K562 (cell line): ENCODE results near the gene ZDHHC14. TPM values are rescaled to one million over a fixed set of nuclear protein-coding genes. Genes with fewer than 3 reads are reported as not detected.

Experiments used
- ADNP ChIP-seq: fragments of 200-800 bp; sonication (Bioruptor generic); IDR thresholded peaks from 2 replicates; pipeline ENCODE4 v1.6.1; 2016; ENCODE audit warnings: missing genetic modification characterization, missing compliant biosample characterization
- BCL6 ChIP-seq: fragments of 250-450 bp; sonication (Bioruptor Pico); IDR thresholded peaks from 2 replicates; pipeline ENCODE4 v1.4.0; 2020
- DDX20 ChIP-seq: fragments of 450-650 bp; IDR thresholded peaks from 2 replicates; pipeline ENCODE4 v1.6.1; 2016; ENCODE audit warnings: missing genetic modification characterization, low read depth, mild to moderate bottlenecking, missing compliant biosample characterization, moderate library complexity
- E2F3 ChIP-seq: fragments of 250-450 bp; sonication (Bioruptor Pico); IDR thresholded peaks from 2 replicates; pipeline ENCODE4 v1.4.0; 2020; ENCODE audit warnings: mild to moderate bottlenecking
- ELF2 ChIP-seq: fragments of 250-450 bp; sonication (Bioruptor Pico); IDR thresholded peaks from 2 replicates; pipeline ENCODE4 v1.5.0; 2021; ENCODE audit warnings: mild to moderate bottlenecking
- KAT2B ChIP-seq: IDR thresholded peaks from one replicate; pipeline ENCODE4 v1.6.1; 2012; ENCODE audit warnings: low read depth, mild to moderate bottlenecking, control low read depth, inconsistent platforms, low read length, moderate library complexity
- MIER1 ChIP-seq: fragments of 450-650 bp; IDR thresholded peaks from 2 replicates; pipeline ENCODE4 v1.6.1; 2016; ENCODE audit warnings: antibody characterized with exemption, mild to moderate bottlenecking, low read depth
- MTA1 ChIP-seq: fragments of 450-650 bp; IDR thresholded peaks from 2 replicates; pipeline ENCODE4 v1.6.1; 2017; ENCODE audit warnings: borderline replicate concordance
- MYC ChIP-seq, 2 experiments: fragments of 250-450 bp in 1 of 2; sonication (Bioruptor Pico) in 1 of 2; IDR thresholded peaks; 2 replicates each; pipeline versions ENCODE4 v1.5.1 to v1.6.1; 2012 to 2021; ENCODE audit warnings: low read depth in 2 of 2, borderline replicate concordance in 1 of 2, improper control_type of control experiment in 1 of 2, low read length in 1 of 2, mild to moderate bottlenecking in 1 of 2, moderate library complexity in 1 of 2
- NCOA6 ChIP-seq: fragments of 450-650 bp; IDR thresholded peaks from 2 replicates; pipeline ENCODE4 v1.6.1; 2017; ENCODE audit warnings: mild to moderate bottlenecking
- NFXL1 ChIP-seq: fragments of 450-650 bp; formaldehyde crosslinking; IDR thresholded peaks from 2 replicates; pipeline ENCODE4 v1.4.0; 2021; ENCODE audit warnings: mild to moderate bottlenecking
- NR2C2 ChIP-seq, 2 experiments: fragments of 200-800 bp in 1 of 2; sonication (Bioruptor generic) in 1 of 2; sonication (generic) in 1 of 2; formaldehyde crosslinking in 1 of 2; IDR thresholded peaks; 2 replicates each; pipeline versions ENCODE4 v1.6.1 to v1.8.0; 2016 to 2022; ENCODE audit warnings: mild to moderate bottlenecking in 1 of 2, missing compliant biosample characterization in 1 of 2, missing genetic modification characterization in 1 of 2, missing genetic modification reagents in 1 of 2
- SMARCA4 ChIP-seq: fragments of 450-650 bp; IDR thresholded peaks from 2 replicates; pipeline ENCODE4 v1.6.1; 2016
- STAG1 ChIP-seq: sonication (generic); formaldehyde crosslinking; IDR thresholded peaks from 2 replicates; pipeline ENCODE4 v1.5.0; 2020; ENCODE audit warnings: missing genetic modification reagents, borderline replicate concordance
- THRAP3 ChIP-seq: fragments of 450-650 bp; IDR thresholded peaks from 2 replicates; pipeline ENCODE4 v1.6.1; 2016; ENCODE audit warnings: mild to moderate bottlenecking, inconsistent platforms, borderline replicate concordance
- TRIM28 ChIP-seq: fragments of 450-650 bp; IDR thresholded peaks from 2 replicates; pipeline ENCODE4 v1.6.1; 2017
- TSC22D4 ChIP-seq: fragments of 450-650 bp; IDR thresholded peaks from 2 replicates; pipeline ENCODE4 v1.6.1; 2016; ENCODE audit warnings: missing genetic modification characterization, missing biosample characterization, control low read depth
- YY1 ChIP-seq, 3 experiments: IDR thresholded peaks; 2 replicates each; pipeline ENCODE4 v1.6.1; 2011; ENCODE audit warnings: low read length in 2 of 3, mild to moderate bottlenecking in 2 of 3, moderate library complexity in 2 of 3, borderline replicate concordance in 1 of 3, control low read depth in 1 of 3, low read depth in 1 of 3; ENCODE audit not compliant: insufficient read depth in 3 of 3, insufficient replicate concordance in 2 of 3, control insufficient read depth in 1 of 3, insufficient read length in 1 of 3; ENCODE audit errors: extremely low read depth in 1 of 3
- ZNF316 ChIP-seq: fragments of 450-650 bp; IDR thresholded peaks from 2 replicates; pipeline ENCODE4 v1.6.1; 2016
- ZNF384 ChIP-seq: IDR thresholded peaks from 2 replicates; pipeline ENCODE4 v1.6.1; 2012; ENCODE audit warnings: low read depth, low read length, improper control_type of control experiment
- ZNF589 ChIP-seq: fragments of 200-800 bp; sonication (Bioruptor generic); IDR thresholded peaks from 2 replicates; pipeline ENCODE4 v1.6.1; 2016; ENCODE audit warnings: low read depth, missing genetic modification characterization, missing compliant biosample characterization
- polyA plus RNA-seq, 8 experiments: library from polyadenylated mRNA; depleted of rRNA in 4 of 8; stranded (reverse) in 5 of 8; unstranded in 3 of 8; fragments of >200 nt; fragmentation: Nextera tagmentation in 2 of 8; fragmentation: Illumina TruSeq in 1 of 8; extraction: Ambion mirVana in 2 of 8; extraction: Trizol in 1 of 8; gene quantifications; 2 replicates each; pipeline versions ENCODE4 v1.2.1 to v1.2.3, GENCODE V29; 2011 to 2014; ENCODE audit warnings: inconsistent platforms in 1 of 8, missing spikeins in 1 of 8
- total RNA-seq, 7 experiments: library from RNA; depleted of rRNA in 6 of 7; stranded (reverse); fragments of >200 nt in 6 of 7; fragmentation: Illumina TruSeq in 2 of 7; extraction: Trizol in 2 of 7; gene quantifications; 2 replicates each; pipeline versions ENCODE4 v1.2.1 to v1.2.3, GENCODE V29; 2011 to 2021; ENCODE audit warnings: low replicate concordance in 1 of 7
- TF ChIP-seq, protein P1 (sequence below), 2 experiments: IDR thresholded peaks; 2 replicates each; pipeline ENCODE4 v1.6.1; 2012; ENCODE audit warnings: improper control_type of control experiment in 2 of 2, low read depth in 2 of 2, low read length in 2 of 2, borderline replicate concordance in 1 of 2
- TF ChIP-seq, protein P2 (sequence below): sonication (generic); formaldehyde crosslinking; IDR thresholded peaks from 2 replicates; pipeline ENCODE4 v1.8.0; 2023; ENCODE audit warnings: mild to moderate bottlenecking, missing genetic modification reagents

ZDHHC14 gene
- total and polyA plus RNA-seq, 9 of the 15 experiments (the other 6 are each of a cell fraction or from before 2014, with no cell fraction given), result 0.92 to 23.1 (median 13.8) TPM

DNA sequence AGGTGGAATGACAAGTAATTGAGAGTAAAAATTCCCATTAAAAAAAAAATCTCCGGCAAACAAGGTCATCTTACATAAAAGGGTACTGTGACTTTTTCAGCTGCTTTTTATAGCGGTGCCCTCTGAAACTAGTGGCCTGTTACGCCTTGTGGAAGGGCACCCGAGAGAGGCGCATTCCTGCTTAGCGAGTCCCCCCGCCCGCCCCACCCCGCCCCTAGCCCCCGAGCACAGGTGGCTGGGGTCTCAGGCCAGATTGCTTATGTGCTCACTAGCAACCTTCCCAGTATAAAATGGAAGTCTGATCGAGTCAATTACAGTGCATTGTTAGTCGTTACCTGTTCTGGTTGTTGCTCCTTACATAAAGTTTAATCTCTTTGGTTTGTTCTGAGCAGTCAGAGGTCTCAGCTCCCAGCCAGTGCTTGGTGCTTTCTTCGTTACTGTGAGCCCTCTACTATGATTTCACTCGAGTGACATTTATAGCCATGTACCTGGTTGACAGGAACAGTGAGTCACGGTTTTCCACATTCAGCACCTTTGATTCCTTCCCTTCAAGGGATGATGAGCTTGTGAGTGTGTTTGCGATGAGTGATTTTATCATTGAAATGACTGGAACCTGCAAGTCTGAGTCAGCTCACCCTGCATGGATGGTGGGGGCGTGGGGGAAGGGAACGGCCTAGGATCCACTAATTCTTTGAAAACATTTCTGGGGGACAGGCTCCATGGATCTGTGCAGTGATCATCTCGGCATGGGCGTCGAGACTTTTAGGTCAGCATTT is 47.6 kb downstream of the ZDHHC14 start (continued):
- TF ChIP-seq, protein P1, sequence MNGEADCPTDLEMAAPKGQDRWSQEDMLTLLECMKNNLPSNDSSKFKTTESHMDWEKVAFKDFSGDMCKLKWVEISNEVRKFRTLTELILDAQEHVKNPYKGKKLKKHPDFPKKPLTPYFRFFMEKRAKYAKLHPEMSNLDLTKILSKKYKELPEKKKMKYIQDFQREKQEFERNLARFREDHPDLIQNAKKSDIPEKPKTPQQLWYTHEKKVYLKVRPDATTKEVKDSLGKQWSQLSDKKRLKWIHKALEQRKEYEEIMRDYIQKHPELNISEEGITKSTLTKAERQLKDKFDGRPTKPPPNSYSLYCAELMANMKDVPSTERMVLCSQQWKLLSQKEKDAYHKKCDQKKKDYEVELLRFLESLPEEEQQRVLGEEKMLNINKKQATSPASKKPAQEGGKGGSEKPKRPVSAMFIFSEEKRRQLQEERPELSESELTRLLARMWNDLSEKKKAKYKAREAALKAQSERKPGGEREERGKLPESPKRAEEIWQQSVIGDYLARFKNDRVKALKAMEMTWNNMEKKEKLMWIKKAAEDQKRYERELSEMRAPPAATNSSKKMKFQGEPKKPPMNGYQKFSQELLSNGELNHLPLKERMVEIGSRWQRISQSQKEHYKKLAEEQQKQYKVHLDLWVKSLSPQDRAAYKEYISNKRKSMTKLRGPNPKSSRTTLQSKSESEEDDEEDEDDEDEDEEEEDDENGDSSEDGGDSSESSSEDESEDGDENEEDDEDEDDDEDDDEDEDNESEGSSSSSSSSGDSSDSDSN (IDR thresholded peaks at IDR 0.05; ENCODE audit: borderline replicate concordance in 1 of 2, low read depth in 2 of 2, low read length in 2 of 2), result no peak
- TF ChIP-seq, protein P2, sequence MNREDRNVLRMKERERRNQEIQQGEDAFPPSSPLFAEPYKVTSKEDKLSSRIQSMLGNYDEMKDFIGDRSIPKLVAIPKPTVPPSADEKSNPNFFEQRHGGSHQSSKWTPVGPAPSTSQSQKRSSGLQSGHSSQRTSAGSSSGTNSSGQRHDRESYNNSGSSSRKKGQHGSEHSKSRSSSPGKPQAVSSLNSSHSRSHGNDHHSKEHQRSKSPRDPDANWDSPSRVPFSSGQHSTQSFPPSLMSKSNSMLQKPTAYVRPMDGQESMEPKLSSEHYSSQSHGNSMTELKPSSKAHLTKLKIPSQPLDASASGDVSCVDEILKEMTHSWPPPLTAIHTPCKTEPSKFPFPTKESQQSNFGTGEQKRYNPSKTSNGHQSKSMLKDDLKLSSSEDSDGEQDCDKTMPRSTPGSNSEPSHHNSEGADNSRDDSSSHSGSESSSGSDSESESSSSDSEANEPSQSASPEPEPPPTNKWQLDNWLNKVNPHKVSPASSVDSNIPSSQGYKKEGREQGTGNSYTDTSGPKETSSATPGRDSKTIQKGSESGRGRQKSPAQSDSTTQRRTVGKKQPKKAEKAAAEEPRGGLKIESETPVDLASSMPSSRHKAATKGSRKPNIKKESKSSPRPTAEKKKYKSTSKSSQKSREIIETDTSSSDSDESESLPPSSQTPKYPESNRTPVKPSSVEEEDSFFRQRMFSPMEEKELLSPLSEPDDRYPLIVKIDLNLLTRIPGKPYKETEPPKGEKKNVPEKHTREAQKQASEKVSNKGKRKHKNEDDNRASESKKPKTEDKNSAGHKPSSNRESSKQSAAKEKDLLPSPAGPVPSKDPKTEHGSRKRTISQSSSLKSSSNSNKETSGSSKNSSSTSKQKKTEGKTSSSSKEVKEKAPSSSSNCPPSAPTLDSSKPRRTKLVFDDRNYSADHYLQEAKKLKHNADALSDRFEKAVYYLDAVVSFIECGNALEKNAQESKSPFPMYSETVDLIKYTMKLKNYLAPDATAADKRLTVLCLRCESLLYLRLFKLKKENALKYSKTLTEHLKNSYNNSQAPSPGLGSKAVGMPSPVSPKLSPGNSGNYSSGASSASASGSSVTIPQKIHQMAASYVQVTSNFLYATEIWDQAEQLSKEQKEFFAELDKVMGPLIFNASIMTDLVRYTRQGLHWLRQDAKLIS, result no peak
- TF ChIP-seq ZNF316, result peak; percentile 48
- TF ChIP-seq NR2C2 (CRISPR knock-in tag; IDR thresholded peaks at IDR 0.05), result no peak
- TF ChIP-seq NR2C2 (tag; IDR thresholded peaks at IDR 0.05), result no peak
- TF ChIP-seq ELF2, result no peak
- TF ChIP-seq ADNP (tag), result no peak
- TF ChIP-seq DDX20 (tag), result no peak
- no peak for TF ChIP-seq BCL6 (CRISPR knock-in tag)
- TF ChIP-seq NFXL1 (CRISPR knock-in tag), result no peak
- no peak for TF ChIP-seq MYC (IDR thresholded peaks at IDR 0.05; ENCODE audit: low read depth, low read length)
- TF ChIP-seq MYC (CRISPR knock-in tag; IDR thresholded peaks at IDR 0.05; ENCODE audit: borderline replicate concordance, low read depth), result no peak
- no peak for TF ChIP-seq TRIM28
- no peak for TF ChIP-seq NCOA6
- no peak for TF ChIP-seq KAT2B
- no peak for TF ChIP-seq YY1 (IDR thresholded peaks at IDR 0.05; ENCODE audit: borderline replicate concordance in 1 of 3, control insufficient read depth in 1 of 3, extremely low read depth in 1 of 3, insufficient read depth in 3 of 3, insufficient read length in 1 of 3, insufficient replicate concordance in 2 of 3, low read depth in 1 of 3, low read length in 2 of 3)
- TF ChIP-seq MIER1, result no peak
- TF ChIP-seq ZNF384, result no peak
- no peak for TF ChIP-seq TSC22D4 (tag)
- TF ChIP-seq ZNF589 (CRISPR knock-in tag), result no peak
- no peak for TF ChIP-seq THRAP3
- no peak for TF ChIP-seq E2F3 (CRISPR knock-in tag)
- no peak for TF ChIP-seq STAG1 (CRISPR knock-in tag)
- peak; percentile 84 for TF ChIP-seq SMARCA4
- 0 out of 2 replicates have a peak, but pooled peaks have one; percentile 32 for TF ChIP-seq MTA1
